ENCODE measurements around the gene SPATA4. TPM values are rescaled to one million over a fixed set of nuclear protein-coding genes. Genes with fewer than 3 reads are reported as not detected.

Gene SPATA4
- polyA plus RNA-seq, 1 experiment = 0.07 TPM

- H3K36me3 ChIP-seq (ENCODE audit: control insufficient read depth, insufficient read depth, low read length) = no peaks in the 10 kb centered on the region
- ChIA-PET POLR2A (no interaction called here), CTCF (no interaction called here)
- DNase-seq (ENCODE audit: low read depth) = no peak
- no peak for TF ChIP-seq CTCF (IDR thresholded peaks at IDR 0.05; ENCODE audit: insufficient read depth, low read depth, low read length)
- no peak overlapping the region for H3K4me3 ChIP-seq (ENCODE audit: low read depth, low read length)
- no peaks in the 10 kb centered on the region for H3K27me3 ChIP-seq (ENCODE audit: control insufficient read depth, insufficient read depth, low read length)
Observed at GRCh38 chr4:176207839-176208238, 12.5 kb upstream of the SPATA4 start.

DNA sequence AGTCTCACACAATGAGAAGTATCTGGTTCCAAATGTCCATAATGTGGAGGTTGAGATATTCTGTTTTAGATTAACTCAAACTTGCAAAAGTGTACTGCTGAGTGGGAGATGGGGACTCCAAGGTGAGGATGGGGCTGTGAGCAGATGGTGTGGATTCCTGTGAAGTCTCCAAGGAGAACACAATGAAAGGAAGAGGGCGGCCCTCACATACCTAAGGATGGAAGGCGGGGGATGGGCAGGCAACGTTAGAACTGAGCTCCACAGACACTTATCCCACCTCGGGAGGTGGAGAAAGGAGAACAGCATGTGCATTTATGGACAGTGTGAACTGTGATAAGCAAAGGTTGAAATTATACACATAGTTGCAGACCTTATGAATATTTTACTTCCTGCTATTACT lies 9.9 kb upstream of the SPATA4 start:
- Histone ChIP-seq H3K36me3 (ENCODE audit: control insufficient read depth, insufficient read depth, low read length) (no peaks in the 10 kb centered on the region), H3K4me3 (ENCODE audit: low read depth, low read length) (no peak overlapping the region), H3K27me3 (ENCODE audit: control insufficient read depth, insufficient read depth, low read length) (no peaks in the 10 kb centered on the region)
- POLR2A ChIA-PET = no interaction called here
- no peak for DNase-seq (ENCODE audit: low read depth)
- CTCF ChIA-PET = no interaction called here
- no peak for TF ChIP-seq CTCF (IDR thresholded peaks at IDR 0.05; ENCODE audit: insufficient read depth, low read depth, low read length)

- Histone ChIP-seq H3K4me3 (ENCODE audit: low read depth, low read length) (no peak overlapping the region), H3K36me3 (ENCODE audit: control insufficient read depth, insufficient read depth, low read length) (no peaks in the 10 kb centered on the region), H3K27me3 (ENCODE audit: control insufficient read depth, insufficient read depth, low read length) (no peaks in the 10 kb centered on the region)
- ChIA-PET CTCF (interaction anchor here (0.6 kb wide), 1 partner anchor 1083 kb away, joined by 3 read pairs; no protein-coding TSS in a partner anchor), POLR2A (no interaction called here)
- DNase-seq (ENCODE audit: low read depth) = no peak
- no peak for TF ChIP-seq CTCF (IDR thresholded peaks at IDR 0.05; ENCODE audit: insufficient read depth, low read depth, low read length)
Observed at GRCh38 chr4:176198316-176198903, 3.0 kb upstream of the SPATA4 start.

DNA sequence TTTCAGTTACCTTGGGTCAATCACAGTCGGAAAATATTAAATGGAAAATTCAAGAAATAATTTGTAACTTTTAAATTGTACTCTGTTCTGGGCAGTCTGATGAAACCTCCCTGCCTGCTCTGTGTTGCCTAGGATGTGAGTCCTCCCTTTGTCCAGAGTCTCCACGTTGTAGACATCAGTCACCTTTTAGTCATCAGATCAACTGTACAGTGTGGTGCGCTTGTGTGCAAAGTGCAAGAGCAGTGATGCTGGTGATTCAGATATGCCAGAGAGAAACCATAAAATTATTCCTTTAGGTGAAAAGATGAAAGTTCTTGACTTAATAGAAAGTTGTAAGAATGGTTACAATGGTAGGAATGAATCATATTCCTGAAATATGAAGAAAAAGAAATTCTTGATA lies 1.4 kb downstream of the SPATA4 start:
- Histone ChIP-seq H3K27me3 (ENCODE audit: control insufficient read depth, insufficient read depth, low read length) (no peaks in the 10 kb centered on the region), H3K36me3 (ENCODE audit: control insufficient read depth, insufficient read depth, low read length) (no peaks in the 10 kb centered on the region), H3K4me3 (ENCODE audit: low read depth, low read length) (no peak overlapping the region)
- CTCF ChIA-PET = no interaction called here
- no peak for TF ChIP-seq CTCF (IDR thresholded peaks at IDR 0.05; ENCODE audit: insufficient read depth, low read depth, low read length)
- POLR2A ChIA-PET = no interaction called here
- peak; percentile 41 for DNase-seq (ENCODE audit: low read depth)

- TF ChIP-seq CTCF (IDR thresholded peaks at IDR 0.05; ENCODE audit: insufficient read depth, low read depth, low read length) = no peak
- DNase-seq (ENCODE audit: low read depth) = no peak
- CTCF ChIA-PET = no interaction called here
- H3K4me3 ChIP-seq (ENCODE audit: low read depth, low read length) = no peak overlapping the region
- no peaks in the 10 kb centered on the region for H3K27me3 ChIP-seq (ENCODE audit: control insufficient read depth, insufficient read depth, low read length)
- POLR2A ChIA-PET = no interaction called here
- no peaks in the 10 kb centered on the region for H3K36me3 ChIP-seq (ENCODE audit: control insufficient read depth, insufficient read depth, low read length)
Observed at GRCh38 chr4:176193126-176193525, 2.3 kb downstream of the SPATA4 start.

Measured in BJ (cell line).